GM04503 (cell line): ENCODE results near the gene CCL16.
"Not testable (repeated sequence)": the region's sequence is repeated elsewhere in the genome, so short reads cannot be mapped to it uniquely, and the experiment has no call there.

Source experiments
- DNase-seq: peaks from one replicate; pipeline ENCODE4 v3.0.0-alpha.2; 2012; ENCODE audit warnings: low read depth

Gene CCL16, protein sequence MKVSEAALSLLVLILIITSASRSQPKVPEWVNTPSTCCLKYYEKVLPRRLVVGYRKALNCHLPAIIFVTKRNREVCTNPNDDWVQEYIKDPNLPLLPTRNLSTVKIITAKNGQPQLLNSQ

DNA sequence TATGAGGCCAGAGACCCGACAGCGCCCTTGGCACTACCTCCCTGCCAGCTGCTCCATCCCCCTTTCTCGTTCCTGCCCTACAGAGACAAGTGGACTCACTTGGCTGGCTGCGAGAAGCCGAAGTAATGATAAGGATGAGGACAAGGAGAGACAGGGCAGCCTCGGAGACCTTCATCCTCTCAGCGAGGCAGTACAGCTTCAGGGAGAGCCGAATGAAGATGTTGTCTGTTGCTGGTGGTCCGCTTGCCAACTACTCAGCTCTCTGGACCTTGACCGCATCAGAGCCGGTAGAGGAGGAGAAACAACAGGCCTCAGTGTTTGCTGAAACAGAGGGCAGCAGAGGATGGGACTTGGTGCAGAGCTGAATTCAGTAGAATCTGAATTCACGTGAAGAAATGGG lies at the start of gene CCL16:
CCL16 (minus strand) TSS at position 252 of the 400 bp plus-strand sequence; CDS start at position 175, 77 bp downstream.
- DNase-seq: no peak

DNA sequence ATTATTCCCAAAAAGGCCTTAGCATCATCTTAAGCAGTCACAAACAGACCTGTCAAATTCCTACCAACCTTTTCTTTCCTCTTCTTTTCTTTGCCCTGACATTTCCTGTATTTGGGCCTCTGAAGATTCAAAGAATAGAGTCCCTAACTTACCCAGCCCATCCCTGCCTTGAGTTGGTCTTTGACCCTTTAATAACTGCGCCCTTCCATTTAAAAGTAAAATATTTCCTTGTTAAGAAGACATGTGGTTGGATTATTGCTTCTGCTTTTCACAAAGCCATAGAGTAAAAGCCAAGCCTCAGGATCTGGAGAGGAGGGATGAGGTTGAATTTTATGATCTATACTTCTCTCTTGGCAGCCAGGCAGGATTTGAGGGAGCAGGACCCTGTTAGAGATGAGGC lies 49.7 kb upstream of the CCL16 start:
- DNase-seq: no peak

DNA sequence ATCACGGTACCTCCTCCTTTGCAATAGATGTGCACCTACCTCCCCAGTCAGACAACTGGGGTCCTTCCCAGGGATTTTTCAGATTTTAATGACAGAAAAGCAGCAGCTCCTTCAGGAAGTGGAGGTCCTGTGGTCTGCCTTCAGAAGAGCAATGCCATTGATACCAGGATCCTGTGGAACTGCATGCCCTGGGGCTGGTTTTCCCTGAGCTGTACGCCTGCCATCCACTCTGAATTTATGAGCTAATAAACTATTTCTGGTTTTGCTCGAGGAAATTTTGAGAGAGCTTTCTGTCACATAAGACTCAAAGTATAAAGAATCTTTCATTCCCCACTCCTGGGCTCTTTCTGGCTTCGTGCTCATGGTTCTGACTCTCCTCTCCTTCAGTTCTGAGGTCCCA lies 46.5 kb upstream of the CCL16 start:
- DNase-seq: no peak

DNA sequence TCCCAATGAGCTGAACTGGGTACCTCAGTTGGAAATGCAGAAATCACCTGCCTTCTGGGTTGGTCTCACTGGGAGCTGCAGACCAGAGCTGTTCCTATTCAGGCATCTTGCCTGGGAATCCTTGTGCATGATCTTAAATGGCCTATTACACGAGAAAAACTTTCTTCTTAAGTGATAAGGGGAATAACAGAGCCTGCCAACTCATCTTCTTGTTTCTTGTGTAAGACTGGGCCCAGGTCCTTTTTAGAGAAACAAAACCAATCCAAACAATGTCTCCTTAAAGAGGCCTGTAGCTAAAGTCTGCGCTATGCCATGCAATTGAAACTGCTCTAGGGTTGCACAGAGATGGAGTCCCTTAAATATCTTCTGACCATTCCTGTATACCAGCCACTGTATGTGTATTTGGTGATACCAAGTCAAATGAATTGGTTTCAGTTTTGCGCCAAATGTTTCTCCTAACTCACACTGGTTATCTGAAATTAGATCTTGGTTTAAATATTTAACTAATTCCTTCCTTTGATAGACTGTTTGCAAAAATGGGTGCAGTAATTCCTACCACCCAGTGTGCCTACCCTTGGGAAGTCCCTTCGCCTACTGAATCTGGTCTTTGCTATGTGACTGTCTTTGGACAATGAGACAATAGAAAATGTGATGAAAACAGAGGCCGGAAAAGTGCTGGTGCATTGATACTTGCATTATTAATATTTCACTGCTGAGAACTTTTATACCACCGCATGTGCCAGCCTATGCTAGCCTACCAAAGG lies 43.0 kb upstream of the CCL16 start:
- no peak for DNase-seq

DNA sequence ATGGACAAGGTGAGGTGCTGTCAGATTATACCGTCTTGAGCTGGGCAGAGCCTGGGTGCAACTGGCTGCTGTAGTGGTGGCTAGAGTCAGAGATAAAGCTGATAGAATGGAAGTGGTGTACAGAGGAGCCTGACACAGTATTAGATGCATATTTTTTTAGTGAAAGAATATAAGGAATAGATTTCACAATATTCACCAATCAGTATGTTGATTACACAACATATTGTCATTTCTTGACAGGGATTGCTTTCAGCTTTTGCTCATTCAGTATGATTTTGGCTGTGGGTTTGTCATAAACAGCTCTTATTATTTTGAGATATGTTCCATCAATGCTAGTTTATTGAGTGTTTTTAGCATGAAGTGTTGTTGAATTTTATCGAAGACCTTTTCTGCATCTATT lies 38.1 kb upstream of the CCL16 start:
- DNase-seq: no peak

DNA sequence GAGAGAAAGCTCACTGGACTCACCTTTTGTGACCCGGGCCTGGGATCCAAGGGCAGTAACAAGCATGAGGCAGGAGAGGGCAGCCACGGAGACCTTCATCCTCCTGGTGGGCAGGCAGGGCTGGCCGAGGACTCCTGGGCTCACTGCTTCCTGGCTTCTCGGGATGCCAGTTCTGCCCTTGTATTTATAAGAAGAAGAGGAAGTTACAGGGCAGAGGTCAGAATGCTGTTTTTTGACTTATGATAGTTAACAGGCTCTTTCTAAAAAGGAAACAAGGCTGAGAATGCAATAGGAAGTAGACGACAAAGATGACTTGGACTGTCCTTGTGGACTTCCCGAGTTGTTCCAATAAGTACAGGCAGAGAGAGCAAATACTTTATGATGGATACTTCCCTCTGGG lies 36.5 kb upstream of the CCL16 start, which contains the start of gene CCL23:
CCL23 (minus strand) TSS at position 174 of the 400 bp plus-strand sequence; CDS start at position 99, 75 bp downstream.
- no peak for DNase-seq

DNA sequence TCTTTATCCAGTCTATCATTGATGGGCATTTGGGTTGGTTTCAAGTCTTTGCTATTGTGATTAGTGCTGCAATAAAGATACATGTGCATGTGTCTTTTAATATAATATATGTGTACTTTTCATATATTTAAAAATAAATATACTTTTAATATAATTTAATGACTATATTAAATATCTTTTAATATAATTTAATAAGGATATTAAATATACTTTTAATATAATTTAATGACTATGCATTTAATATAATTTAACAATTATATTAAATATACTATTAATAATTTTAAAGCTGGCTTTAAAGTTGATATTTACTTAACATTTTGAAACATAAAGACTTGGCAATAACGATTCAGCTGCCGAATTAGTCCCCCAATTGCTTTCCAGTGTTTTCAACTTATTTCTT lies 35.3 kb upstream of the CCL16 start:
- DNase-seq: no peak

DNA sequence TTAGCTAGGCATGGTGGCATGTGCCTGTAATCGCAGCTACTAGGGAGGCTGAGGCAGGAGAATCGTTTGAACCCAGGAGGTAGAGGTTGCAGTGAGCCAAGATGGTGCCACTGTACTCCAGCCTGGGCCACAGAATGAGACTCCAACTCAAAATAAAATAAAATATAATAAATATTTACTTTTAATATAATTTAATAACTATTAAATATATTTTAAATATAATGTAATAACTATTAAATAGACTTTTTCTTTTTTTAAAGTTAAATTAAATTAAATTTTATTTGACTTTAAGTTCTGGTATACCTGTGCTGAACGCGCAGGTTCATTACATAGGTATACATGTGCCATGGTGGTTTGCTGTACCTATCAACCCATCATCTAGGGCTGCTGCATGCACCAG lies 34.6 kb upstream of the CCL16 start:
- DNase-seq: not testable (repeated sequence)

DNA sequence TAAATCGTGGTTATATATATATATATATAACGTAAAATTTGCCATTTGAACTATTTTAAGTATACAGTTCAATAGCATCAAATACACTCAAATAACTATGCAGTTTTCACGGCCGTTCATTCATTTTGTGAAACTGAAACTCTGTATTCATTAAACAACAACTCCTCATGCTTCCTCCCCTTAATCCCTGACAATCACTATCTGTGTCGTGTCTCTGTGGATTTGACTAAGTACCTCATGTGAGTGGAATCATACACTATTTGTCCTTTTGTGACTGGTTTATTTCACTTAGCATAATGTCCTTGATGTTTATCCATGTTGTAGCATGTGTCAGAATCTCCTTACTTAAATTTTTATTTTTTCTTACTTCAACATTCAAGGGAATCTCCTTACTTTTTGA lies 33.6 kb upstream of the CCL16 start:
- DNase-seq: no peak

DNA sequence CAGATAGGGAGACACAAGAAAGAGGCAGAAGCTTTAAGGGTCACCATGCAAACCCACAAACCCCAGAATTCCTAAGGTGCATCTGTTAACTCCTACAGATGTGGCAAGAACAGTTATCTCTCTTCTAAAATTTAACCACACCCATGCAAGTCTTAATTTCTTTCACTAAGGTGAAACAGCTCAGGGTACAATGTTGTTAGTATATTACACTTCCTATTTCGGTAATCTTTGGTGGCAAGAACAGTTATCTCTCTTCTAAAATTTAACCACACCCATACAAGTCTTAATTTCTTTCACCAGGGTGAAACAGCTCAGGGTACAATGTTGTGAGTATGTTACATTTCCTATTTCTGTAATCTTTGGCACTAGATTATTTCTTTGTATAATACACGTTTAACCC lies 29.9 kb upstream of the CCL16 start:
- no peak for DNase-seq

DNA sequence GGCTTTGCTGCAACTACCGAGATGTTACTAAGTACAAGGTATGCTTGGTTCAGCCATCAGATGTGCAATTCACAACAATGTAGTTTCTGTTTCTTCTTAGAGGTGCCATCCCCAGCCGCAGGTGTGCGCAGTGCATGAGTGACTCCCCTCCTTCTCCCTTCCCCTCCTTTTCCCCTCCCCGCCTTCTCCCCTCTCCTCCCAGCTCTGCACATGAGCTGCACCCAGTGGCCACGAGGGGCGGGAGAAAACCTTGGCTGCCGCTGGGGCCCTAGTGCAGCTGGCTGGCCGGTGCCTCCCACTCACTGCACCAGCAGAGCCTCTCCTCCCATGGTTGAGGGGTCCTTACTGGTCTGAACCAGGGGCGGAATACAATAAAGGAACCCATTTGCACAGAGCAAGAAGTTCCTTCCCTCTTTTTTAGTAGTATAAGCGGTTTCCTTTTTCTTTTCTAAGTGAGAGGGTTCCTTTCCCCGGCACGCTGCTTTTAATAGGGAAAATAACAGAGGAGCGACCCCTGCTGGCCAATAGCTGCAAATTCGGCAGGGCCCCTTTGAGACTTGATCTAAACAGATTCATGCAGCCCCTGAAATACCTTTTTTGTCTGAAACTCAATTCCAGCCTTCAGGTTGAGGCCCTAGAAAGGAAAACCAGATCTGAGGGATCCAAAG lies 27.8 kb upstream of the CCL16 start:
- DNase-seq: no peak

DNA sequence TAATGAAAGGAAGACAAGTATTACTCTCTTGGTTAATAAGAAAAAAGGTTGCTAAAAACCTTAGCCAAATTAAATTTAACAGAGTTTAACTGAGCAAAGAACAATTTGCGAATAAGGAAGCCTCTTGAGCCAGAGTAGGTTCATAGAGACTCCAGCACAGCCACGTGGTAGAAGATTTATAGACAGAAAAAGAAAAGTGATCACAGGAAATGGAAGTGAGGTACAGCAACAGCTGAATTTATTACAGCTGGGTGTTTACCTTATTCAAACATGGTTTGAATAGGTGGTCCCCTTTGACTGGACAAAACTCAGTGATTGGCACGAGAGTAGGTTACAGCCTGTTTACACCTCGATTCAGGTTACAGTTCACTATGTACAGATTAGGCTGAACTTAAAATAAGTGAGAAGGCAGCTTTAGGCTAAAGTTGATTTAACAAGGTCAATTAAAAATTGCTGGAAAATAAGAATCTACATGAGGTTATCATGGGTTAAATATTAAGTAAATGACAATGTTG lies 23.4 kb upstream of the CCL16 start:
- no peak for DNase-seq

DNA sequence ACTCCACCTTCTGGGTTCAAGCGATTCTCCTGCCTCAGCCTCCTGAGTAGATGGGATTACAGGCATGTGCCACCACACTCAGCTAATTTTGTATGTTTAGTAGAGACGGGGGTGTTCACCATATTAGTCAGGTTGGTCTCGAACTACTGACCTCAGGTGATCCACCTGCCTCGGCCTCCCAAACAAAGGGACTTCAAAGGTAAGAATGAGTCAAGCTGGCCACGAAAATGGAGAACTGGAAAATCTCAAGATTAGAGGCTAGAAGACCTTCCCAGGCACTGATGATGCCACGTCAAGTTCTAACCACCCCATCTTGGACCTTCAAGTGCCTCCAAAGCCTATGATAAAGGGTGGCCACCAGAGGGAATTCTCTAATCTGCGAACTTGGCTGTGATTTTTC lies 21.3 kb upstream of the CCL16 start:
- no peak for DNase-seq

DNA sequence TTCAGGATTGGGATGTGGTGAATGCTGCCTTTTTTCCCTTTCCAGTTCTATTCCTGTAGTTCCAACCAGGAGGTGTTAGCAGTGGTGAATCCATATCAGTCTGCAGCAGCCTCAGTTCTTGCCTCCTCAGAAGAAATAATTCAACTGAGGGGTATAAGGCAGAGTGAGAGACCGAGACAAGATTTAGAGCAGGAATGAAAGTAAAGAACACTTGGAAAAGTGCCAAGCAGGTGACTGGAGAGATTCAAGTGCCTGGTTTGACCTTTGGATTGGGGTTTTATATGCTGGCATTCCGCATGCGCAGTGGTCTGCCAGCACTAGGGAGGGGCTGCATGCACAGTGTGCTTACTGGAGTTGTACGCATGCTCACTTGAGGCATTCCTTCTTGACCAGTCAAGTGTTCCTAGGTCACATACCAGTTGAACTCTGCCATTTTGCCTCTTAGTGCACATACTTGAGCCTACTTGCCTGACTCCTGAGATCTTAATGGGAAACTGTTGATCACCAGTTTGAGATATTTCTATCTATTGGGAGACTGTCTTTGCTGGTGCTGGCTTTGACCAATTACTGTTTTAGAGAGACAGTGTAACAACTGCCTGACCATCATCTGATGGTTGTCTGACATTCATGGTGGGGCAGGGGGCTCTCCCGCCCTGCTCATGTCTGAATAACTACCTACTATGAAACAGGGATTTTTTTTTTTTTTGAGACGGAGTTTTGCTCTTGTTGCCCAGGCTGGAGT lies 20.7 kb upstream of the CCL16 start:
- no peak for DNase-seq

DNA sequence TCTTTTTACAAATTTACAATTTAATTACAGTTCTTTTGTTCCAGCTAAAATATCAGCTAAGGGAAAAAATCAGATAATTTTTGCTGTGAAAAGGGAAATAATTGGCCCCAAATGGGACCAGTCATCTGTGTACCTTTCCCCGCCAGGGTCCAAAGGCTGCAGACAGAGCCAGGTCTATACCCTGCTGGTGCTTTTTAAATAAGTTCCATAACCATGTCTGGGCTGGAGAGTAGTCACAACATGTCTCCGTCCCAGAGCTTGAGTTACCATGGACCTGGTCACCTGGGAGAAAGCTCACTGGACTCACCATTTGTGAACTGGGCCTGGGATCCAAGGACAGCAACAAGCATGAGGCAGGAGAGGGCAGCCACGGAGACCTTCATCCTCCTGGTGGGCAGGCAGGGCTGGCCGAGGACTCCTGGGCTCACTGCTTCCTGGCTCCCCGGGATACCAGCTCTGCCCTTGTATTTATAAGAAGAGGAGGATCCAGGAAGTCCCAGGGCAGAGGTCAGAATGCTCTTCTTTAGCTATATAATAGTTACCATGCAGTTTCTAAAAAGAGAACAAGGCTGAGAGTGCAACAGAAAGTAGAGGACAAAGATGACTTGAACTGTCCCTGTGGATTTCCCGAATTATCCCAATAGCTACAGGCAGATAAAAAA lies 19.9 kb upstream of the CCL16 start, which contains the start of gene CCL15:
CCL15 (minus strand) TSS at position 444 of the 662 bp plus-strand sequence; CDS start at position 383, 61 bp downstream.
- DNase-seq: no peak

DNA sequence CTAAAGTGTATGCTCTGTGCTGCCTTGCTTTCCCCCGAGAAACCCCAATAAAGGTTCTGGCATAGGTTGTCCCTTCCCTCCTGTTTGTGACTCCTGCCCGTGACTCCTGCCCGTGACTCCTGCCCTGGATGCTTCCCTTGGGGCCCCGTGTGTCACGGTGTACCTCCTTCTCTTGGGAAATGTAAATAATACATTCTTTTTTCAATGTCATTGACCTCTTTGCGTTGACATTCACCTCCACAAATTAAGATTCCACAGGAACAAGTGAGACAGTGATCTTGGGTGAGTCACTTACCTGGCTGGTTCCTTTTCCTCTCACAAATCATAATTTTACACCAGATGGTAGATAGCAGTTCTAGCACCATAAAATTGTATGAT lies 19.4 kb upstream of the CCL16 start:
- no peak for DNase-seq

DNA sequence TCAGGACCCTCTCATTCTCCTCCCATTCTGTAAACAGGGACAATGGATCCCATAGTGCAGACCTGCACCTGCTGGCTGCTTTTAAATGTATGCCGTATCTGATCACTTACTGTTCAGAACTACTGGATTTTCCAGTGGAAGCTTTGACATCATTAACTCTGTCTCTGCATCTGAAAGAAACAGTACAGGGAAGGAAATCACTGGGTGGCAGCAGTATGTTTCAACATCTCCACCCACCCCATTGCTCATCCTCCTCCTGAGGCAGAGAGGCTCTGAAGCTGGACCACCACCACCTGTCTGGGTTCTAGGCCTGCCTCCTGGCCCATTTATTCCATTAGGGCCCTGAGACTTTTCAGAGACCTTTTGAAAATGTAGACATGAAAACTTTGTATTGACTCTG lies 17.5 kb upstream of the CCL16 start:
- DNase-seq: no peak

DNA sequence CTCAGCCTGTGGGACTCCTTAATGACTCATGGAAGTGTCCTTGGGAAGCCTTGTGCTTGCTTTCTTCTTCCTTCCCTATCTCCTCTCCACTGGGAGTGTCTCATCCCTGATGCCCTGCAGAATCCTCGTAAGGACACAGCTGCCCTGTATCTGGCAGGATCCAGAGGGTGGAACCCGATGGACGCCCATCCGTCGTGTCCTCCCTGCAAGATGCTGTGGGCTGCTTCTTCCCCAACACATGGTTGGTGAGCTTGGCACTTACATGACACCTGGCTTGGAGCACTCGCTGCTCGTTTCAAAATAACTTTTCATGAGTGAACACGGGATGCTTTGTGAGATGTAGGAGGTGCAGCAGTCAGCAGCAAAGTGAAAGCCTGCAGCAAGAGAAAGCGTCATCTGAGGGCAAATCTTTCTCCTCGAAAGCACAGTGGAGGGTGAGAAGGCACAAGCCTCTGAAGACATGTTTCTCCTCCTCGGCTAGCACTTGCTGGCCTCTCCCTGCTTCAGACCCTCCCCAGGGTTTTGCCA lies 16.8 kb upstream of the CCL16 start:
- no peak for DNase-seq

DNA sequence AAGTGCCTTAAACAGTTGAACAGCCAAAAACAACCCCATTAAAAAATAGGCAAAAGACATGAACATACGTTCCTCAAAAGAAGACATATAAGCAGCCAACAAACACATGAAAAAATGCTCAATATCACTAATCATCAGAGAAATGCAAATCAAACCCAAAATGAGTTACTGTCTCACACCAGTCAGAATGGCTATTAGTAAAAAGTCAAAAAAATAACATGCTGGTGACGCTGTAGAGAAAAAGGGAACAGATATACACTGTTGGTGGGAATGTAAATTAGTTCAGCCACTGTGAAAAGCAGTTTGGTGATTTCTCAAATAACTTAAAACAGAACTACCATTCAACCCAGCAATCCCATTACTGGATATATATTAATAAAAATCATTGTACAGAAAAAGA lies 14.0 kb upstream of the CCL16 start:
- DNase-seq: not testable (repeated sequence)

DNA sequence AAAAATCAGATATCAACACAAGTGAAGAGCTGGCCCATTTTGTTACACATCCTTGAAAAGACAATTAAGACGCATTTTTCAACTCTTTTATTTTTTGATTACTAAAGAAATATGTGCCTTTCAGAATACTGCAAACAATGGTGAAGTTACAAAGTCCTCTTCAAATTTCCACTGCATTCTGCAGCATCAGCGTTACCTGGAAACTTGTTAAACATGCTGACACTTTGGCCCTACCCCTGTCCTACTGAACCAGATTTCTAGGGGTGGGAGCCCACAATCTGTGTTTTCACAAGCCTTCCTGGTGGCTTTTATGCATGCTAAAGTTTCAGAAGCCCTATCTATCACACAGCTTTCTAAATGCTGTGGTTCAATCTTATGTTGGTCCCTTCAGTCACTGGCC lies 9.8 kb upstream of the CCL16 start:
- DNase-seq: no peak

DNA sequence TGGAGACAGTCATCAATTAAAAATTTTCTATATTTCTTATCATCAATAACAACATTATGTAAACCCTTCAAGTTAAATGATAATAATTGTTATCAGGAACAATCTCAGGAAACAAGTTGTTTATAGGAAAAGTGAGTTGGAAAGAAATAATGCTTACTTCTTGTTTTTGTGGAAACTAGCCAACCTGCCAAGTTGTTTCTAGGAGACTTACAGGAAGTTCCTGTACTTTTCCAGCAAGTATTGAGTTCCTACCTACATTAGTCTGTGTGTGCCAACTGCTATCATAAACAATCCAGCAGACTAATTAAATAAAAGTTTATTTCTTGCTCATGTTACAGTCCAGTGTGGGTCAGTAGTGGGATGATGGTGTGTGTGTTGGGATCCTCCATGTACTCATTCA lies 6.9 kb upstream of the CCL16 start:
- DNase-seq: no peak

DNA sequence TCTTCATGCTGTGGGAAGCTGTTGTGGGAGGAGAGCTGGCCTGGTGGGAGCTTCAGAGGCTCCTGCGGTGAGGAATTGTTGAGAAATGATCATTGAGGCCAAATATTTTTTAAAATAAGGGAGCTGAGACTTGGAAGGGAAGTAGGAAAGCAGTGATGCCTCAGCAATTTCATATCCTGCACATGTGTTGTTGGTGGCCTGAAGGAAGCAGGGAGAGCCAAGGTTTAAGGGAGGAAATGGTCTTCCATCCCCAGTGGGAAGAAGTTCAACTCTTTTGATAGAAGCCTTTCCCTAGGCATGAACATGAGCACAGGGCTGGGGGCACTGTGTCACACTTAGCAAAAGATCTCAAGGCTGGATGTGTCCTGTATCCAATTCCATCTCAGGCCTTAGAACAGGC lies 5.3 kb upstream of the CCL16 start, which contains the start of gene CCL14:
CCL14 (minus strand) TSS at position 87 of the 400 bp plus-strand sequence; CDS start at position 7, 80 bp downstream.
- no peak for DNase-seq
